H9 (cell line): ENCODE measurements around the gene NAA60. TPM values are rescaled to one million over a fixed set of nuclear protein-coding genes. Genes with fewer than 3 reads are reported as not detected.

ENCODE experiments used
- DNase-seq: peaks from one replicate; pipeline ENCODE4 v3.0.0-alpha.2; 2017
- H2AFZ ChIP-seq: one replicate; pipeline ENCODE4 v1.6.1; 2013; ENCODE audit warnings: mild to moderate bottlenecking, low read length, control low read depth, moderate library complexity
- H2AK5ac ChIP-seq: 2 replicates; pipeline ENCODE4 v1.6.1; 2013; ENCODE audit warnings: low read length, control low read depth, mixed read lengths; ENCODE audit not compliant: insufficient read length
- H2BK120ac ChIP-seq: one replicate; pipeline ENCODE4 v1.6.1; 2013; ENCODE audit warnings: low read depth, mild to moderate bottlenecking, low read length, control low read depth, inconsistent platforms; ENCODE audit not compliant: poor library complexity, severe bottlenecking
- H2BK12ac ChIP-seq: 2 replicates; pipeline ENCODE4 v1.6.1; 2013; ENCODE audit warnings: low read length, control low read depth, mixed read lengths, low read depth; ENCODE audit not compliant: insufficient read length
- H2BK15ac ChIP-seq: 2 replicates; pipeline ENCODE4 v1.6.1; 2013; ENCODE audit warnings: low read depth, low read length, control low read depth
- H2BK20ac ChIP-seq: one replicate; pipeline ENCODE4 v1.6.1; 2013; ENCODE audit warnings: low read depth, mild to moderate bottlenecking, low read length, control low read depth, inconsistent platforms; ENCODE audit not compliant: poor library complexity, severe bottlenecking
- H2BK5ac ChIP-seq: 2 replicates; pipeline ENCODE4 v1.6.1; 2013; ENCODE audit warnings: low read length, control low read depth, mixed read lengths; ENCODE audit not compliant: insufficient read length
- H3K14ac ChIP-seq: 2 replicates; pipeline ENCODE4 v1.6.1; 2013; ENCODE audit warnings: low read length, control low read depth; ENCODE audit not compliant: insufficient read depth
- H3K18ac ChIP-seq: 2 replicates; pipeline ENCODE4 v1.6.1; 2013; ENCODE audit warnings: low read depth, mild to moderate bottlenecking, mixed read lengths, low read length, control low read depth; ENCODE audit not compliant: insufficient read length
- H3K23ac ChIP-seq: 2 replicates; pipeline ENCODE4 v1.6.1; 2013; ENCODE audit warnings: low read length, control low read depth, mixed read lengths, low read depth; ENCODE audit not compliant: insufficient read length
- H3K23me2 ChIP-seq: 2 replicates; pipeline ENCODE4 v1.6.1; 2013; ENCODE audit warnings: low read depth, mild to moderate bottlenecking, mixed read lengths, low read length, control low read depth; ENCODE audit not compliant: insufficient read length, poor library complexity, severe bottlenecking
- H3K27ac ChIP-seq: 2 replicates; pipeline ENCODE4 v1.5.1; 2013; ENCODE audit warnings: low read length, control low read depth, mixed read lengths, low read depth; ENCODE audit not compliant: insufficient read length
- H3K27me3 ChIP-seq: 2 replicates; pipeline ENCODE4 v1.6.1; 2013; ENCODE audit warnings: low read length, control low read depth, inconsistent platforms; ENCODE audit not compliant: insufficient read depth
- H3K4ac ChIP-seq: 2 replicates; pipeline ENCODE4 v1.6.1; 2013; ENCODE audit warnings: low read depth, mild to moderate bottlenecking, control low read depth, inconsistent platforms, low read length, moderate library complexity
- H3K4me1 ChIP-seq: 2 replicates; pipeline ENCODE4 v1.6.1; 2013; ENCODE audit warnings: low read length, control low read depth, inconsistent platforms; ENCODE audit not compliant: insufficient read depth
- H3K4me2 ChIP-seq: 2 replicates; pipeline ENCODE4 v1.6.1; 2013; ENCODE audit warnings: low read length, control low read depth, mixed read lengths; ENCODE audit not compliant: insufficient read length, insufficient read depth
- H3K56ac ChIP-seq: 2 replicates; pipeline ENCODE4 v1.6.1; 2013; ENCODE audit warnings: low read depth, mild to moderate bottlenecking, mixed read lengths, low read length, control low read depth; ENCODE audit not compliant: insufficient read length
- H3K79me1 ChIP-seq: 2 replicates; pipeline ENCODE4 v1.6.1; 2013; ENCODE audit warnings: low read depth, mild to moderate bottlenecking, moderate library complexity, low read length, control low read depth, inconsistent platforms; ENCODE audit not compliant: insufficient read depth, poor library complexity, severe bottlenecking
- H3K79me2 ChIP-seq: 2 replicates; pipeline ENCODE4 v1.6.1; 2013; ENCODE audit warnings: low read length, control low read depth, inconsistent platforms; ENCODE audit not compliant: insufficient read depth
- H3K9ac ChIP-seq: 2 replicates; pipeline ENCODE4 v1.6.1; 2013; ENCODE audit warnings: low read length, control low read depth, mixed read lengths; ENCODE audit not compliant: insufficient read length; ENCODE audit errors: extremely low read depth
- H3K9me3 ChIP-seq: one replicate; pipeline ENCODE4 v1.6.1; 2013; ENCODE audit warnings: low read depth, low read length, inconsistent platforms; ENCODE audit not compliant: control insufficient read depth
- H3T11ph ChIP-seq: one replicate; pipeline ENCODE4 v1.6.1; 2013; ENCODE audit warnings: mild to moderate bottlenecking, low read length, control low read depth, inconsistent platforms
- H4K20me1 ChIP-seq: one replicate; pipeline ENCODE4 v1.6.1; 2013; ENCODE audit not compliant: control insufficient read depth, insufficient read length, insufficient read depth
- H4K5ac ChIP-seq: 2 replicates; pipeline ENCODE4 v1.6.1; 2013; ENCODE audit warnings: low read depth, mild to moderate bottlenecking, mixed read lengths, low read length, control low read depth; ENCODE audit not compliant: insufficient read length
- H4K8ac ChIP-seq: replicated peaks from 2 replicates; pipeline ENCODE4 v1.6.1; 2013; ENCODE audit warnings: low read length, control low read depth, mixed read lengths, low read depth; ENCODE audit not compliant: insufficient read length
- H4K91ac ChIP-seq: 2 replicates; pipeline ENCODE4 v1.6.1; 2013; ENCODE audit warnings: low read depth, mild to moderate bottlenecking, moderate library complexity, mixed read lengths, low read length, control low read depth; ENCODE audit not compliant: insufficient read length
- H3K27ac Mint-ChIP-seq, 3 experiments: 2 replicates in 2 of 3; 3 replicates in 1 of 3; pipeline ENCODE4 v1.8.0; 2020 to 2021; ENCODE audit warnings: mixed read lengths in 3 of 3, mild to moderate bottlenecking in 1 of 3, moderate library complexity in 1 of 3
- H3K27me3 Mint-ChIP-seq: 2 replicates; pipeline ENCODE4 v1.8.0; 2021; ENCODE audit warnings: low read depth, mild to moderate bottlenecking, moderate library complexity, mixed read lengths
- H3K36me3 Mint-ChIP-seq, 3 experiments: 2 replicates in 2 of 3; 3 replicates in 1 of 3; pipeline ENCODE4 v1.8.0; 2020 to 2021; ENCODE audit warnings: low read depth in 3 of 3, mixed read lengths in 3 of 3; ENCODE audit not compliant: insufficient read depth in 1 of 3
- H3K4me1 Mint-ChIP-seq, 2 experiments: 2 replicates each; pipeline ENCODE4 v1.8.0; 2020; ENCODE audit warnings: mixed read lengths in 2 of 2
- H3K4me3 Mint-ChIP-seq, 2 experiments: 2 replicates in 1 of 2; 3 replicates in 1 of 2; pipeline ENCODE4 v1.8.0; 2020 to 2021; ENCODE audit warnings: mild to moderate bottlenecking in 2 of 2, mixed read lengths in 2 of 2, moderate library complexity in 1 of 2
- H3K9me3 Mint-ChIP-seq, 2 experiments: 2 replicates in 1 of 2; 3 replicates in 1 of 2; pipeline ENCODE4 v1.8.0; 2020; ENCODE audit warnings: mild to moderate bottlenecking in 2 of 2, mixed read lengths in 2 of 2, moderate library complexity in 1 of 2
- CTCF ChIP-seq: fragments of 200-600 bp; sonication (generic); conservative IDR thresholded peaks from 3 replicates; pipeline ENCODE4 v1.8.0; 2021; ENCODE audit warnings: antibody characterized with exemption, mild to moderate bottlenecking
- WGBS: extraction: QIAGEN DNeasy Blood & Tissue Kit; methylation state at CpG from one replicate; pipeline ENCODE4 v1.1.7; 2013; ENCODE audit warnings: missing lambda C conversion rate, low lambda C conversion rate, mixed read lengths; ENCODE audit not compliant: insufficient read length; ENCODE audit errors: extremely low coverage; 5-methylcytosine and 5-hydroxymethylcytosine counted together
- total RNA-seq: library from RNA; stranded (reverse); gene quantifications from 2 replicates; pipeline ENCODE4 v1.2.1, GENCODE V29; 2021

Gene NAA60
- total RNA-seq, 1 experiment from 2014 or later, result 49.3 TPM

- Histone ChIP-seq H3K79me1 (no peaks in the 10 kb centered on the region), H4K5ac (no peak overlapping the region), H2BK15ac (no peak overlapping the region), H4K91ac (no peak overlapping the region), H2BK12ac (no peak overlapping the region), H2BK5ac (no peak overlapping the region), H3K23ac (no peak overlapping the region), H3K4me2 (no peak overlapping the region), H4K8ac (no peak overlapping the region), H3K4me1 (no peaks in the 10 kb centered on the region), H3K56ac (no peak overlapping the region), H3K27ac (no peak overlapping the region), H4K20me1 (no peaks in the 10 kb centered on the region), H2BK20ac (no peak overlapping the region), H3K79me2 (no peaks in the 10 kb centered on the region), H3K23me2 (no peaks in the 10 kb centered on the region), H3K18ac (no peak overlapping the region), H3K9me3 (no peaks in the 10 kb centered on the region), H3K4ac (no peak overlapping the region), H2AK5ac (no peak overlapping the region), H3K27me3 (no peaks in the 10 kb centered on the region), H3K9ac (no peak overlapping the region), H2AFZ (no peak overlapping the region), H2BK120ac (no peak overlapping the region), H3T11ph (no peak overlapping the region), H3K14ac (no peak overlapping the region)
- Mint-ChIP-seq H3K36me3 (peaks cover 30 to 65% (median 50%) of the 10 kb centered on the region in 3 experiments; a peak in 6 of 7 replicates), H3K27ac (no peak overlapping the region), H3K9me3 (no peaks in the 10 kb centered on the region), H3K4me1 (peaks cover 10% of the 10 kb centered on the region in 2 experiments), H3K27me3 (no peaks in the 10 kb centered on the region; the same call in 1 of the 2 replicates), H3K4me3 (no peak overlapping the region)
- TF ChIP-seq CTCF, result no peak
- WGBS, result no CpG with 5 or more reads among the region's 30 CpGs
- no peak for DNase-seq
Observed at GRCh38 chr16:3484318-3485096, 41.0 kb downstream of the NAA60 start.
